WTC11 (cell line): ENCODE results near the gene PPP1R27. TPM values are rescaled to one million over a fixed set of nuclear protein-coding genes. Genes with fewer than 3 reads are reported as not detected.

Experiments used
- ATF1 ChIP-seq: sonication (generic); formaldehyde crosslinking; IDR thresholded peaks from 2 replicates; pipeline ENCODE4 v1.8.1; 2023; ENCODE audit warnings: mild to moderate bottlenecking, moderate library complexity, missing genetic modification reagents
- FOXP1 ChIP-seq: sonication (generic); formaldehyde crosslinking; IDR thresholded peaks from 2 replicates; pipeline ENCODE4 v1.8.0; 2022; ENCODE audit warnings: missing genetic modification reagents, mild to moderate bottlenecking, moderate library complexity, borderline replicate concordance
- MXD4 ChIP-seq: fragments of 250-450 bp; sonication (Bioruptor Pico); IDR thresholded peaks from 2 replicates; pipeline ENCODE4 v1.8.0; 2021; ENCODE audit warnings: mild to moderate bottlenecking, moderate library complexity, borderline replicate concordance
- MYBL2 ChIP-seq: sonication (generic); formaldehyde crosslinking; IDR thresholded peaks from 2 replicates; pipeline ENCODE4 v1.8.1; 2023; ENCODE audit warnings: mild to moderate bottlenecking, moderate library complexity, missing genetic modification reagents
- NFYB ChIP-seq: sonication (generic); formaldehyde crosslinking; conservative IDR thresholded peaks from 2 replicates; pipeline ENCODE4 v1.8.0; 2022; ENCODE audit warnings: low read depth, missing genetic modification reagents
- NR3C1 ChIP-seq: sonication (generic); formaldehyde crosslinking; conservative IDR thresholded peaks from 2 replicates; pipeline ENCODE4 v1.8.1; 2023; ENCODE audit warnings: low read depth, mild to moderate bottlenecking, missing genetic modification reagents
- SMAD4 ChIP-seq: sonication (generic); formaldehyde crosslinking; IDR thresholded peaks from 2 replicates; pipeline ENCODE4 v1.8.0; 2022; ENCODE audit warnings: mild to moderate bottlenecking, missing genetic modification reagents
- TCF7 ChIP-seq: sonication (generic); formaldehyde crosslinking; IDR thresholded peaks from 2 replicates; pipeline ENCODE4 v1.8.0; 2022; ENCODE audit warnings: mild to moderate bottlenecking, low read depth, missing genetic modification reagents, moderate library complexity
- total RNA-seq: library from RNA; stranded (reverse); gene quantifications from 3 replicates; pipeline ENCODE4 v1.2.3, GENCODE V29; 2021
- TF ChIP-seq, protein P1 (sequence below): fragments of 250-450 bp; sonication (Bioruptor Pico); IDR thresholded peaks from 2 replicates; pipeline ENCODE4 v2.1.2; 2022; ENCODE audit warnings: mild to moderate bottlenecking, moderate library complexity
- TF ChIP-seq, protein P2 (sequence below): sonication (generic); formaldehyde crosslinking; IDR thresholded peaks from 2 replicates; pipeline ENCODE4 v1.8.1; 2022; ENCODE audit warnings: missing genetic modification reagents, borderline replicate concordance
- TF ChIP-seq, protein P3 (sequence below): fragments of 250-450 bp; sonication (Bioruptor Pico); conservative IDR thresholded peaks from 2 replicates; pipeline ENCODE4 v1.9.0; 2021; ENCODE audit warnings: mild to moderate bottlenecking
- TF ChIP-seq, protein P4 (sequence below): fragments of 250-450 bp; sonication (Bioruptor Pico); IDR thresholded peaks from 2 replicates; pipeline ENCODE4 v1.9.0; 2021; ENCODE audit warnings: mild to moderate bottlenecking
- TF ChIP-seq, protein P5 (sequence below): sonication (generic); formaldehyde crosslinking; IDR thresholded peaks from 2 replicates; pipeline ENCODE4 v1.8.0; 2023; ENCODE audit warnings: missing genetic modification reagents
- TF ChIP-seq, protein P6 (sequence below): sonication (generic); formaldehyde crosslinking; IDR thresholded peaks from 2 replicates; pipeline ENCODE4 v1.8.1; 2022; ENCODE audit warnings: mild to moderate bottlenecking, missing genetic modification reagents, moderate library complexity, borderline replicate concordance
- TF ChIP-seq, protein P7 (sequence below): fragments of 250-450 bp; sonication (Bioruptor Pico); IDR thresholded peaks from 2 replicates; pipeline ENCODE4 v1.9.0; 2021; ENCODE audit warnings: mild to moderate bottlenecking, borderline replicate concordance
- TF ChIP-seq, protein P8 (sequence below): sonication (generic); formaldehyde crosslinking; IDR thresholded peaks from 2 replicates; pipeline ENCODE4 v1.8.1; 2023; ENCODE audit warnings: mild to moderate bottlenecking, moderate library complexity, missing genetic modification reagents

PPP1R27 gene
- total RNA-seq, 1 experiment from 2014 or later, result not detected

DNA sequence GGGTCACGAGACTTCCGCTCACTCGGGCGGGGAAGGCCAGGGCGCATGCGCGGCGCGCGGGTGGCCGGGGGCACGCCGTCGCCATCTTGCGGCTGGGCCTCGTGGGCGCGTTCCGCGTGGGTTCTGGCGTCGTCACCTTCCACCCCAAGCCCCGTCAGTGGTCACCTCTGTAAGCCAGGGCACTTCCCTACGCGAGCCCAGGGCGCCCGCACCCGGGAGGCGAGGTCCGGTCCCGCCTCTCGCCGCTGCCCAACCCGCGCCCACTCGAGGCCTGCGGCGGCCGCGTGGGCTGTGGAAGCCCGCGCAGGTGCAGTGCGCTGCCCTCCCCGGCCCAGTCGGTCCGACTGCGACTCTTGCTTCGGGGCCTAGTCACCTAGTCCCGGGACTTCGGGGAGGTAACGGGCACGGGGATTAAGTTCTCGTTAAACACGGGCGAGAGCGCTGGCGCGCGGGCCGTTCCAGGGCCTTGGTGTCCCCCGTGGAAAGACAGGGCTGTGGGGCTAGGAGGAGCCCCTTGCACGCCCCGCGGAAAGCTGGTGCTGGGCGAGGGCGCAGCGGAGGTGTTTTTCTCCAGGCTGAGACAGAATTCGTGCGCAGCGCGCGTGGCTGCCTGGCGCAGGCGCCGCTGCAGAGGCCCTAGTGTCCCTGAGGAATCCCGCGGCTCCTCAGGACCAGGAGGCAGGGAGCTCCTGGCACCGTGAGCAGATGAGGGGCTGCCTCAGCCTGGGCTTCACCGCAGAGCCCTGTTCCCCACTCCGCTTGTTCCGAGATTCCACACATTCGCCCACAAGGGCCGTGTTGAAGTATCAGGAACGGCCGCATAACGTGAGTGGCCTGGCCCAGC, 36.8 kb upstream of the PPP1R27 start (continued):
- TF ChIP-seq, protein P1, sequence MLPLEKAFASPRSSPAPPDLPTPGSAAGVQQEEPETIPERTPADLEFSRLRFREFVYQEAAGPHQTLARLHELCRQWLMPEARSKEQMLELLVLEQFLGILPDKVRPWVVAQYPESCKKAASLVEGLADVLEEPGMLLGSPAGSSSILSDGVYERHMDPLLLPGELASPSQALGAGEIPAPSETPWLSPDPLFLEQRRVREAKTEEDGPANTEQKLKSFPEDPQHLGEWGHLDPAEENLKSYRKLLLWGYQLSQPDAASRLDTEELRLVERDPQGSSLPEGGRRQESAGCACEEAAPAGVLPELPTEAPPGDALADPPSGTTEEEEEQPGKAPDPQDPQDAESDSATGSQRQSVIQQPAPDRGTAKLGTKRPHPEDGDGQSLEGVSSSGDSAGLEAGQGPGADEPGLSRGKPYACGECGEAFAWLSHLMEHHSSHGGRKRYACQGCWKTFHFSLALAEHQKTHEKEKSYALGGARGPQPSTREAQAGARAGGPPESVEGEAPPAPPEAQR, result no peak
- TF ChIP-seq ATF1 (CRISPR knock-in tag) (peak; percentile 47; the same call in 1 of the 2 replicates), NR3C1 (CRISPR knock-in tag) (no peak), MYBL2 (CRISPR knock-in tag) (peak; percentile 52; the same call in 1 of the 2 replicates), TCF7 (peak; percentile 49; the same call in 1 of the 2 replicates), MXD4 (0 out of 2 replicates have a peak, but pooled peaks have one; percentile 48), SMAD4 (CRISPR knock-in tag) (peak; percentile 84), NFYB (CRISPR knock-in tag) (no peak; the same call in 1 of the 2 replicates), FOXP1 (CRISPR knock-in tag) (no peak; the same call in none of the 2 replicates)
- TF ChIP-seq, protein P2, sequence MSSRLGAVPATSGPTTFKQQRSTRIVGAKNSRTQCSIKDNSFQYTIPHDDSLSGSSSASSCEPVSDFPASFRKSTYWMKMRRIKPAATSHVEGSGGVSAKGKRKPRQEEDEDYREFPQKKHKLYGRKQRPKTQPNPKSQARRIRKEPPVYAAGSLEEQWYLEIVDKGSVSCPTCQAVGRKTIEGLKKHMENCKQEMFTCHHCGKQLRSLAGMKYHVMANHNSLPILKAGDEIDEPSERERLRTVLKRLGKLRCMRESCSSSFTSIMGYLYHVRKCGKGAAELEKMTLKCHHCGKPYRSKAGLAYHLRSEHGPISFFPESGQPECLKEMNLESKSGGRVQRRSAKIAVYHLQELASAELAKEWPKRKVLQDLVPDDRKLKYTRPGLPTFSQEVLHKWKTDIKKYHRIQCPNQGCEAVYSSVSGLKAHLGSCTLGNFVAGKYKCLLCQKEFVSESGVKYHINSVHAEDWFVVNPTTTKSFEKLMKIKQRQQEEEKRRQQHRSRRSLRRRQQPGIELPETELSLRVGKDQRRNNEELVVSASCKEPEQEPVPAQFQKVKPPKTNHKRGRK (CRISPR knock-in tag), result no peak
- TF ChIP-seq, protein P3, sequence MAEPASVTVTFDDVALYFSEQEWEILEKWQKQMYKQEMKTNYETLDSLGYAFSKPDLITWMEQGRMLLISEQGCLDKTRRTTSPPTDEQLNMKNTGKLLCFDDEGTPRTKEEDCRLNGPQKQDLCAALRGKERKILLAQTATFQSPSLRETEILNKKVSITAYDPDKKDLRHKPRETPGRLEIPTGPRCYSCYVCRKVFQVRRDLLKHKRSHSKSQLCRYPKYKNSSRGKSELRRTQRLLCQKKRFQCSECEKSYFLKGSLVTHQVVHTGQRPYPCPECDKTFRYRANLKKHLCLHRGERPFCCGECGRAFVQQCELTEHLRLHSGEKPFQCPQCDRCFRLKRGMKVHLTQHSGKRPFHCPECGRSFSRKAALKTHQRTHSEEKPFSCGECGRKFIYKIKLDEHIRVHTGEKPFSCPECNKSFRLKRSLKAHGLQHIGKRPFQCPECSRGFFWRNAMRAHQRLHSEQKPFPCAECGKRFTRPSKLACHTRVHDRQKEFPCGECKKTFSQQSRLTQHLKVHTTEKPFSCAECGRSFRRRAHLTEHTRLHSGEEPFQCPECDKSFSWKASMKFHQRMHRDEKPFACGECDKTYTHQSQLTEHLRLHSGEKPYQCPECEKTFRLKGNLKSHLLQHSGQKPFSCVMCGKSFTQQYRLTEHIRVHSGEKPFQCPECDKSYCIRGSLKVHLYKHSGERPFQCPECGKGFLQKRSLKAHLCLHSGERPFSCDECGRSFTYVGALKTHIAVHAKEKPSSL (CRISPR knock-in tag), result no peak
- TF ChIP-seq, protein P4, sequence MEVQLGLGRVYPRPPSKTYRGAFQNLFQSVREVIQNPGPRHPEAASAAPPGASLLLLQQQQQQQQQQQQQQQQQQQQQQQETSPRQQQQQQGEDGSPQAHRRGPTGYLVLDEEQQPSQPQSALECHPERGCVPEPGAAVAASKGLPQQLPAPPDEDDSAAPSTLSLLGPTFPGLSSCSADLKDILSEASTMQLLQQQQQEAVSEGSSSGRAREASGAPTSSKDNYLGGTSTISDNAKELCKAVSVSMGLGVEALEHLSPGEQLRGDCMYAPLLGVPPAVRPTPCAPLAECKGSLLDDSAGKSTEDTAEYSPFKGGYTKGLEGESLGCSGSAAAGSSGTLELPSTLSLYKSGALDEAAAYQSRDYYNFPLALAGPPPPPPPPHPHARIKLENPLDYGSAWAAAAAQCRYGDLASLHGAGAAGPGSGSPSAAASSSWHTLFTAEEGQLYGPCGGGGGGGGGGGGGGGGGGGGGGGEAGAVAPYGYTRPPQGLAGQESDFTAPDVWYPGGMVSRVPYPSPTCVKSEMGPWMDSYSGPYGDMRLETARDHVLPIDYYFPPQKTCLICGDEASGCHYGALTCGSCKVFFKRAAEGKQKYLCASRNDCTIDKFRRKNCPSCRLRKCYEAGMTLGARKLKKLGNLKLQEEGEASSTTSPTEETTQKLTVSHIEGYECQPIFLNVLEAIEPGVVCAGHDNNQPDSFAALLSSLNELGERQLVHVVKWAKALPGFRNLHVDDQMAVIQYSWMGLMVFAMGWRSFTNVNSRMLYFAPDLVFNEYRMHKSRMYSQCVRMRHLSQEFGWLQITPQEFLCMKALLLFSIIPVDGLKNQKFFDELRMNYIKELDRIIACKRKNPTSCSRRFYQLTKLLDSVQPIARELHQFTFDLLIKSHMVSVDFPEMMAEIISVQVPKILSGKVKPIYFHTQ (CRISPR knock-in tag), result no peak
- TF ChIP-seq, protein P5, sequence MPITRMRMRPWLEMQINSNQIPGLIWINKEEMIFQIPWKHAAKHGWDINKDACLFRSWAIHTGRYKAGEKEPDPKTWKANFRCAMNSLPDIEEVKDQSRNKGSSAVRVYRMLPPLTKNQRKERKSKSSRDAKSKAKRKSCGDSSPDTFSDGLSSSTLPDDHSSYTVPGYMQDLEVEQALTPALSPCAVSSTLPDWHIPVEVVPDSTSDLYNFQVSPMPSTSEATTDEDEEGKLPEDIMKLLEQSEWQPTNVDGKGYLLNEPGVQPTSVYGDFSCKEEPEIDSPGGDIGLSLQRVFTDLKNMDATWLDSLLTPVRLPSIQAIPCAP (CRISPR knock-in tag), result peak; percentile 76; the same call in 1 of the 2 replicates
- TF ChIP-seq, protein P6, sequence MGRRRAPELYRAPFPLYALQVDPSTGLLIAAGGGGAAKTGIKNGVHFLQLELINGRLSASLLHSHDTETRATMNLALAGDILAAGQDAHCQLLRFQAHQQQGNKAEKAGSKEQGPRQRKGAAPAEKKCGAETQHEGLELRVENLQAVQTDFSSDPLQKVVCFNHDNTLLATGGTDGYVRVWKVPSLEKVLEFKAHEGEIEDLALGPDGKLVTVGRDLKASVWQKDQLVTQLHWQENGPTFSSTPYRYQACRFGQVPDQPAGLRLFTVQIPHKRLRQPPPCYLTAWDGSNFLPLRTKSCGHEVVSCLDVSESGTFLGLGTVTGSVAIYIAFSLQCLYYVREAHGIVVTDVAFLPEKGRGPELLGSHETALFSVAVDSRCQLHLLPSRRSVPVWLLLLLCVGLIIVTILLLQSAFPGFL, result peak; percentile 83; the same call in 1 of the 2 replicates
- TF ChIP-seq, protein P7, sequence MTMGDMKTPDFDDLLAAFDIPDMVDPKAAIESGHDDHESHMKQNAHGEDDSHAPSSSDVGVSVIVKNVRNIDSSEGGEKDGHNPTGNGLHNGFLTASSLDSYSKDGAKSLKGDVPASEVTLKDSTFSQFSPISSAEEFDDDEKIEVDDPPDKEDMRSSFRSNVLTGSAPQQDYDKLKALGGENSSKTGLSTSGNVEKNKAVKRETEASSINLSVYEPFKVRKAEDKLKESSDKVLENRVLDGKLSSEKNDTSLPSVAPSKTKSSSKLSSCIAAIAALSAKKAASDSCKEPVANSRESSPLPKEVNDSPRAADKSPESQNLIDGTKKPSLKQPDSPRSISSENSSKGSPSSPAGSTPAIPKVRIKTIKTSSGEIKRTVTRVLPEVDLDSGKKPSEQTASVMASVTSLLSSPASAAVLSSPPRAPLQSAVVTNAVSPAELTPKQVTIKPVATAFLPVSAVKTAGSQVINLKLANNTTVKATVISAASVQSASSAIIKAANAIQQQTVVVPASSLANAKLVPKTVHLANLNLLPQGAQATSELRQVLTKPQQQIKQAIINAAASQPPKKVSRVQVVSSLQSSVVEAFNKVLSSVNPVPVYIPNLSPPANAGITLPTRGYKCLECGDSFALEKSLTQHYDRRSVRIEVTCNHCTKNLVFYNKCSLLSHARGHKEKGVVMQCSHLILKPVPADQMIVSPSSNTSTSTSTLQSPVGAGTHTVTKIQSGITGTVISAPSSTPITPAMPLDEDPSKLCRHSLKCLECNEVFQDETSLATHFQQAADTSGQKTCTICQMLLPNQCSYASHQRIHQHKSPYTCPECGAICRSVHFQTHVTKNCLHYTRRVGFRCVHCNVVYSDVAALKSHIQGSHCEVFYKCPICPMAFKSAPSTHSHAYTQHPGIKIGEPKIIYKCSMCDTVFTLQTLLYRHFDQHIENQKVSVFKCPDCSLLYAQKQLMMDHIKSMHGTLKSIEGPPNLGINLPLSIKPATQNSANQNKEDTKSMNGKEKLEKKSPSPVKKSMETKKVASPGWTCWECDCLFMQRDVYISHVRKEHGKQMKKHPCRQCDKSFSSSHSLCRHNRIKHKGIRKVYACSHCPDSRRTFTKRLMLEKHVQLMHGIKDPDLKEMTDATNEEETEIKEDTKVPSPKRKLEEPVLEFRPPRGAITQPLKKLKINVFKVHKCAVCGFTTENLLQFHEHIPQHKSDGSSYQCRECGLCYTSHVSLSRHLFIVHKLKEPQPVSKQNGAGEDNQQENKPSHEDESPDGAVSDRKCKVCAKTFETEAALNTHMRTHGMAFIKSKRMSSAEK, result 0 out of 2 replicates have a peak, but pooled peaks have one; percentile 15
- TF ChIP-seq, protein P8, sequence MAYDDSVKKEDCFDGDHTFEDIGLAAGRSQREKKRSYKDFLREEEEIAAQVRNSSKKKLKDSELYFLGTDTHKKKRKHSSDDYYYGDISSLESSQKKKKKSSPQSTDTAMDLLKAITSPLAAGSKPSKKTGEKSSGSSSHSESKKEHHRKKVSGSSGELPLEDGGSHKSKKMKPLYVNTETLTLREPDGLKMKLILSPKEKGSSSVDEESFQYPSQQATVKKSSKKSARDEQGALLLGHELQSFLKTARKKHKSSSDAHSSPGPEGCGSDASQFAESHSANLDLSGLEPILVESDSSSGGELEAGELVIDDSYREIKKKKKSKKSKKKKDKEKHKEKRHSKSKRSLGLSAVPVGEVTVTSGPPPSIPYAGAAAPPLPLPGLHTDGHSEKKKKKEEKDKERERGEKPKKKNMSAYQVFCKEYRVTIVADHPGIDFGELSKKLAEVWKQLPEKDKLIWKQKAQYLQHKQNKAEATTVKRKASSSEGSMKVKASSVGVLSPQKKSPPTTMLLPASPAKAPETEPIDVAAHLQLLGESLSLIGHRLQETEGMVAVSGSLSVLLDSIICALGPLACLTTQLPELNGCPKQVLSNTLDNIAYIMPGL (CRISPR knock-in tag), result peak; percentile 90
